MM.1S (cell line): Measurements from ENCODE around the gene USPL1.

Experiments used
- DNase-seq: peaks from one replicate; pipeline ENCODE4 v3.0.0-alpha.2; 2015
- H2AFZ ChIP-seq: fragments of 300-600 bp; sonication (generic); 2 replicates; pipeline ENCODE4 v1.6.0; 2016; ENCODE audit warnings: antibody characterized with exemption, low read length
- H3F3A ChIP-seq: fragments of 300-600 bp; sonication (generic); 2 replicates; pipeline ENCODE4 v1.6.1; 2016; ENCODE audit warnings: mild to moderate bottlenecking, antibody characterized with exemption, low read length, moderate library complexity, mixed read lengths; ENCODE audit not compliant: insufficient read depth
- H3K27ac ChIP-seq: fragments of 300-600 bp; sonication (generic); 2 replicates; pipeline ENCODE4 v1.5.1; 2016; ENCODE audit warnings: mild to moderate bottlenecking, low read length
- H3K27me3 ChIP-seq: fragments of 300-600 bp; sonication (generic); replicated peaks from 2 replicates; pipeline ENCODE4 v1.6.0; 2016; ENCODE audit warnings: low read length; ENCODE audit not compliant: insufficient read depth
- H3K36me3 ChIP-seq: fragments of 300-600 bp; sonication (generic); replicated peaks from 2 replicates; pipeline ENCODE4 v1.6.1; 2016; ENCODE audit warnings: mild to moderate bottlenecking, low read length, mixed read lengths; ENCODE audit not compliant: insufficient read depth
- H3K4me1 ChIP-seq: fragments of 300-600 bp; sonication (generic); 2 replicates; pipeline ENCODE4 v1.6.1; 2016; ENCODE audit warnings: low read length, mixed read lengths
- H3K4me2 ChIP-seq: fragments of 300-600 bp; sonication (generic); 2 replicates; pipeline ENCODE4 v1.6.0; 2016; ENCODE audit warnings: low read depth, low read length
- H3K4me3 ChIP-seq: fragments of 300-600 bp; sonication (generic); 2 replicates; pipeline ENCODE4 v1.5.1; 2016; ENCODE audit warnings: low read length, mixed read lengths
- H3K79me2 ChIP-seq: fragments of 300-600 bp; sonication (generic); 2 replicates; pipeline ENCODE4 v1.6.1; 2016; ENCODE audit warnings: mixed run types, low read length, mixed read lengths
- H3K9ac ChIP-seq: fragments of 300-600 bp; sonication (generic); 2 replicates; pipeline ENCODE4 v1.6.1; 2016; ENCODE audit warnings: low read length, mixed read lengths
- H3K9me2 ChIP-seq: fragments of 300-600 bp; sonication (generic); replicated peaks from 2 replicates; pipeline ENCODE4 v1.6.1; 2016; ENCODE audit warnings: mild to moderate bottlenecking, low read length, mixed read lengths; ENCODE audit not compliant: insufficient read depth
- H3K9me3 ChIP-seq: fragments of 300-600 bp; sonication (generic); replicated peaks from 2 replicates; pipeline ENCODE4 v1.6.1; 2016; ENCODE audit warnings: mild to moderate bottlenecking, low read length, mixed read lengths; ENCODE audit not compliant: insufficient read depth
- H4K20me1 ChIP-seq: fragments of 300-600 bp; sonication (generic); 2 replicates; pipeline ENCODE4 v1.6.1; 2016; ENCODE audit warnings: mild to moderate bottlenecking, low read length, moderate library complexity, mixed read lengths; ENCODE audit not compliant: insufficient read depth
- EZH2 ChIP-seq: fragments of 300-600 bp; sonication (generic); optimal IDR thresholded peaks from 2 replicates; pipeline ENCODE3; 2017; ENCODE audit warnings: low read depth, mild to moderate bottlenecking, antibody characterized with exemption, low read length, mixed read lengths
- EZH2phosphoT487 ChIP-seq: fragments of 300-600 bp; sonication (generic); IDR thresholded peaks from 2 replicates; pipeline ENCODE4 v1.6.1; 2018; ENCODE audit warnings: antibody characterized with exemption, low read length
- TF ChIP-seq, protein P1 (sequence below): fragments of 300-600 bp; sonication (generic); IDR thresholded peaks from 2 replicates; pipeline ENCODE4 v1.5.1; 2016; ENCODE audit warnings: antibody characterized with exemption, low read length, mixed read lengths

The USPL1 gene

DNA sequence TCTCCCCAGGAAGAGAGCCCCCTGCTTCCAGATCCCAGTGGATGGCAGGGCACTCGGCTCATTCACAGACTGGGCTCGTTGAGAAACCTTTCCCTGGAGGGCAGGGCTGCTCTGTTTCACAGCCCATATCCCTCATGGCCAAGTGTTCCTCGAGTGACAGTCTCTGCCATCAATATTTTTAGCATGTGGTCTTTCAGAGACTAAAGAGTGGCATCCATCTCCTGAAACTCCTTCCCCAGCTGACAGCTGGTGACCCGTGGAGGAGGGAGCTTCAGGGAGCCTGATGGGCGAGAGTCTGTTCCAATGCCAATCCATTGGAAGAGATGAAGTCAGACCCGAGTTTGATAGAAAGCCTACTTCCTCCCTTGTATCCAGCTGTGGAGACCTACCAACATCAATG, 86.9 kb downstream of the USPL1 start:
- H3K27me3 ChIP-seq, result no peaks in the 10 kb centered on the region
- H3K4me1 ChIP-seq, result peaks cover 36% of the 10 kb centered on the region
- H3K9ac ChIP-seq, result no peak overlapping the region
- no peak overlapping the region for H3K4me3 ChIP-seq
- DNase-seq, result no peak
- H3K36me3 ChIP-seq, result no peaks in the 10 kb centered on the region
- no peaks in the 10 kb centered on the region for H3K79me2 ChIP-seq
- no peaks in the 10 kb centered on the region for H3K9me3 ChIP-seq
- H3K4me2 ChIP-seq, result peak overlapping the region; percentile 50; the same call in 1 of the 2 replicates
- peak overlapping the region; percentile 85; the same call in 1 of the 2 replicates for H3K27ac ChIP-seq
- no peaks in the 10 kb centered on the region for H3K9me2 ChIP-seq
- H2AFZ ChIP-seq, result no peak overlapping the region
- no peaks in the 10 kb centered on the region for H4K20me1 ChIP-seq
- peaks cover 7% of the 10 kb centered on the region for H3F3A ChIP-seq
- no peak for TF ChIP-seq EZH2phosphoT487
- TF ChIP-seq, protein P1, sequence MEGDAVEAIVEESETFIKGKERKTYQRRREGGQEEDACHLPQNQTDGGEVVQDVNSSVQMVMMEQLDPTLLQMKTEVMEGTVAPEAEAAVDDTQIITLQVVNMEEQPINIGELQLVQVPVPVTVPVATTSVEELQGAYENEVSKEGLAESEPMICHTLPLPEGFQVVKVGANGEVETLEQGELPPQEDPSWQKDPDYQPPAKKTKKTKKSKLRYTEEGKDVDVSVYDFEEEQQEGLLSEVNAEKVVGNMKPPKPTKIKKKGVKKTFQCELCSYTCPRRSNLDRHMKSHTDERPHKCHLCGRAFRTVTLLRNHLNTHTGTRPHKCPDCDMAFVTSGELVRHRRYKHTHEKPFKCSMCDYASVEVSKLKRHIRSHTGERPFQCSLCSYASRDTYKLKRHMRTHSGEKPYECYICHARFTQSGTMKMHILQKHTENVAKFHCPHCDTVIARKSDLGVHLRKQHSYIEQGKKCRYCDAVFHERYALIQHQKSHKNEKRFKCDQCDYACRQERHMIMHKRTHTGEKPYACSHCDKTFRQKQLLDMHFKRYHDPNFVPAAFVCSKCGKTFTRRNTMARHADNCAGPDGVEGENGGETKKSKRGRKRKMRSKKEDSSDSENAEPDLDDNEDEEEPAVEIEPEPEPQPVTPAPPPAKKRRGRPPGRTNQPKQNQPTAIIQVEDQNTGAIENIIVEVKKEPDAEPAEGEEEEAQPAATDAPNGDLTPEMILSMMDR, result no peak
- TF ChIP-seq EZH2, result no peak

DNA sequence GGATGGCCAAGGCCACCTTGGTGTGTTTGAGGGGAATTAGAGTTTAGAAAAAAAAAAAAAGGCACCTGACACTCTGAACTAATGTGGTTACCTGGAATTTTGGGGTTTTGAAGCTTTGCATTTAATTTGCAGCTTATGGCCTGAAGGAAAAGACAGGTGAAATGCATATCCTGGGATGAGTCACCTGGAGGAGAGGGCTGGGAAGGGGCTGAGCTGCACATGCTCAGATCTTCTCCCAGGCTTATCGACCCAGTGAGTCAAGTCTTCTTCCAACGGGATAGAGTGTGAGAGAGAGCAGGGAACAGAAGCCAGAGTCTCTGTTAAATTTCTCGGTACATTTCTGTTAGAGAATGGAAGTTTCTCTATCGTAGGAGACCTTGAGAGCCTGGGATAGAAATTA, 88.0 kb downstream of the USPL1 start:
- H3K27me3 ChIP-seq, result no peaks in the 10 kb centered on the region
- H3K27ac ChIP-seq, result no peak overlapping the region
- H3K9me3 ChIP-seq, result no peaks in the 10 kb centered on the region
- DNase-seq, result no peak
- H3K4me1 ChIP-seq, result peaks cover 36% of the 10 kb centered on the region
- no peak overlapping the region for H3K4me3 ChIP-seq
- no peaks in the 10 kb centered on the region for H4K20me1 ChIP-seq
- TF ChIP-seq, protein P1, result no peak
- TF ChIP-seq EZH2 (no peak), EZH2phosphoT487 (no peak)
- H3F3A ChIP-seq, result peaks cover 7% of the 10 kb centered on the region
- no peak overlapping the region for H2AFZ ChIP-seq
- no peak overlapping the region for H3K4me2 ChIP-seq
- no peaks in the 10 kb centered on the region for H3K79me2 ChIP-seq
- H3K9me2 ChIP-seq, result no peaks in the 10 kb centered on the region
- no peaks in the 10 kb centered on the region for H3K36me3 ChIP-seq
- no peak overlapping the region for H3K9ac ChIP-seq

DNA sequence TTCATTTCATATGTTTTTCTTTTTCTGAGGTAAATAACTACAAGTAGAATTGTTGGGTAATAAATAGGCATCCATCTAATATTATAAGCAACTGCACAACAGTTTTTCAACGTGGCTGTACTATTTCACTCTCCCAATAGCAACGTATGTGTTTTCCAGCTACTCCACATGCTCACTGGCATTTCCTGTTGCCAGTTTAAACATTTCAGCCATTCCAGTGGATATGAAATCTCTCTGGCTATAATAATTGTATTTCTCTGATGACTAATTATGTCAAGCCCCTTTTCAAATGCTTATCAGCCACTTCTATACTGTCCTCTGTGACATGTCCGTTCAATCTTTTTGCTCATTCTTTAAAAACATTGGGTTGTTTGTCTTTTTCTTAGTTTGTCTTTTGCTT, 90.8 kb downstream of the USPL1 start:
- Histone ChIP-seq H2AFZ (no peak overlapping the region), H3F3A (peaks cover 3% of the 10 kb centered on the region), H3K4me2 (no peak overlapping the region), H3K27ac (no peak overlapping the region), H3K9ac (no peak overlapping the region), H3K79me2 (no peaks in the 10 kb centered on the region), H3K4me3 (no peak overlapping the region), H3K9me3 (no peaks in the 10 kb centered on the region), H3K36me3 (no peaks in the 10 kb centered on the region), H3K27me3 (no peaks in the 10 kb centered on the region), H3K4me1 (peaks cover 16% of the 10 kb centered on the region), H4K20me1 (no peaks in the 10 kb centered on the region), H3K9me2 (no peaks in the 10 kb centered on the region)
- no peak for DNase-seq
- TF ChIP-seq EZH2phosphoT487 (no peak), EZH2 (no peak)
- TF ChIP-seq, protein P1, result no peak
